Breast epithelium (tissue), 4 donors: ENCODE measurements around the gene FOXC2. TPM values are rescaled to one million over a fixed set of nuclear protein-coding genes. Genes with fewer than 3 reads are reported as not detected.

Experiments
- DNase-seq, 2 donors: peaks; one replicate each; pipeline ENCODE4 v3.0.0-alpha.2; 2019; ENCODE audit warnings: low spot score in 2 of 2
- H3K27ac ChIP-seq, 2 donors: fragments of 200-600 bp; sonication (generic) in 1 of 2; one replicate each; pipeline ENCODE4 v1.5.1; 2016 to 2019; ENCODE audit warnings: mild to moderate bottlenecking in 1 of 2
- H3K27me3 ChIP-seq, 2 donors: fragments of 200-600 bp; sonication (generic) in 1 of 2; one replicate each; pipeline versions ENCODE4 v1.5.1 to v1.6.0; 2017 to 2019; ENCODE audit warnings: control low read depth in 1 of 2, mild to moderate bottlenecking in 1 of 2
- H3K36me3 ChIP-seq: fragments of 200-600 bp; one replicate; pipeline ENCODE4 v1.5.1; 2019
- H3K4me1 ChIP-seq, 2 donors: fragments of 200-600 bp; sonication (generic); one replicate each; pipeline ENCODE4 v1.5.1; 2016 to 2019; ENCODE audit warnings: control low read depth in 1 of 2
- H3K4me3 ChIP-seq, 3 donors: fragments of 200-600 bp; sonication (generic); 1 replicate in 2 of 3; 2 replicates in 1 of 3; pipeline ENCODE4 v1.5.1; 2016 to 2019; ENCODE audit warnings: mild to moderate bottlenecking in 3 of 3, moderate library complexity in 2 of 3
- H3K9me3 ChIP-seq, 2 donors: fragments of 200-600 bp; sonication (generic) in 1 of 2; one replicate each; pipeline ENCODE4 v1.5.1; 2016 to 2019; ENCODE audit warnings: control low read depth in 1 of 2
- CTCF ChIP-seq, 3 donors: fragments of 450-650 bp; IDR thresholded peaks; one replicate each; pipeline ENCODE4 v1.5.1; 2016 to 2017; ENCODE audit warnings: antibody characterized with exemption in 3 of 3, mild to moderate bottlenecking in 3 of 3, moderate library complexity in 3 of 3
- POLR2A ChIP-seq: fragments of 450-650 bp; IDR thresholded peaks from one replicate; pipeline ENCODE4 v1.6.1; 2016; ENCODE audit warnings: antibody characterized with exemption, mild to moderate bottlenecking, moderate library complexity
- POLR2AphosphoS5 ChIP-seq, 3 donors: sonication (generic); formaldehyde crosslinking; IDR thresholded peaks; one replicate each; pipeline ENCODE4 v1.6.1; 2017; ENCODE audit warnings: antibody characterized with exemption in 3 of 3
- intact Hi-C: fragments of 100-400 bp; cut with DNase I; formaldehyde crosslinking; loops from one replicate; pipeline ENCODE4 v1.15.1; 2023; ENCODE audit warnings: low total_unique reads
- total RNA-seq, 3 donors: library from RNA; depleted of rRNA; stranded (reverse); fragments of >200 nt; gene quantifications; one replicate each; pipeline ENCODE4 v1.1.0, GENCODE V29; 2016

The FOXC2 gene
- total RNA-seq, 3 donors from 2014 or later, result 0.15 to 0.98 (median 0.32) TPM

GRCh38 chr16:86563469-86564345 is 2.9 kb upstream of the FOXC2 start:
- H3K9me3 ChIP-seq, result no peaks in the 10 kb centered on the region
- no peaks in the 10 kb centered on the region for H3K36me3 ChIP-seq
- H3K4me1 ChIP-seq, result no peaks in the 10 kb centered on the region
- peak overlapping the region in 1 of 3 donors; percentile 44 for H3K4me3 ChIP-seq
- peak; percentile 89 to 93 for DNase-seq
- peaks cover 3 to 75% of the 10 kb centered on the region in 2 donors for H3K27me3 ChIP-seq
- peak; percentile 25 to 50 (median 40) for TF ChIP-seq POLR2AphosphoS5 (IDR thresholded peaks at IDR 0.05)
- TF ChIP-seq CTCF (IDR thresholded peaks at IDR 0.05), result peak; percentile 98 to 100 (median 100)
- TF ChIP-seq POLR2A, result no peak
- intact Hi-C loops, result loop anchor here (10.0 kb wide), 1 partner anchor 511 kb away; no protein-coding TSS in a partner anchor
- no peak overlapping the region for H3K27ac ChIP-seq

- Histone ChIP-seq H3K27me3 (peaks cover 3 to 72% of the 10 kb centered on the region in 2 donors), H3K27ac (no peak overlapping the region), H3K36me3 (no peaks in the 10 kb centered on the region), H3K4me3 (no peak overlapping the region), H3K4me1 (no peaks in the 10 kb centered on the region), H3K9me3 (no peaks in the 10 kb centered on the region)
- DNase-seq, result no peak
- intact Hi-C loops, result loop anchor here (10.0 kb wide), 1 partner anchor 510 kb away; no protein-coding TSS in a partner anchor
- TF ChIP-seq CTCF (IDR thresholded peaks at IDR 0.05), result no peak
- no peak for TF ChIP-seq POLR2A
- no peak for TF ChIP-seq POLR2AphosphoS5 (IDR thresholded peaks at IDR 0.05)
Measured at GRCh38 chr16:86565181-86565631, 1.4 kb upstream of the FOXC2 start.

- DNase-seq, result no peak
- Histone ChIP-seq H3K4me3 (peak overlapping the region; percentile 40 to 68 (median 47)), H3K27me3 (peaks cover 3 to 72% of the 10 kb centered on the region in 2 donors), H3K9me3 (no peaks in the 10 kb centered on the region), H3K4me1 (no peaks in the 10 kb centered on the region), H3K27ac (no peak overlapping the region), H3K36me3 (no peaks in the 10 kb centered on the region)
- intact Hi-C loops, result loop anchor here (10.0 kb wide), 1 partner anchor 509 kb away; no protein-coding TSS in a partner anchor
- TF ChIP-seq CTCF (IDR thresholded peaks at IDR 0.05), result no peak
Measured at GRCh38 chr16:86565644-86566511, 751 bp upstream of the FOXC2 start.

GRCh38 chr16:86566966-86567700 is 504 bp downstream of the FOXC2 start:
- Histone ChIP-seq H3K27ac (peak overlapping the region; percentile 13 to 57), H3K4me3 (peak overlapping the region; percentile 40 to 68 (median 47)), H3K27me3 (peaks cover 3 to 78% of the 10 kb centered on the region in 2 donors), H3K9me3 (no peaks in the 10 kb centered on the region), H3K4me1 (no peaks in the 10 kb centered on the region), H3K36me3 (no peaks in the 10 kb centered on the region)
- intact Hi-C loops, result loop anchor here (10.0 kb wide), 1 partner anchor 508 kb away; no protein-coding TSS in a partner anchor
- no peak for DNase-seq
- TF ChIP-seq CTCF (IDR thresholded peaks at IDR 0.05) (no peak), POLR2AphosphoS5 (IDR thresholded peaks at IDR 0.05) (no peak)
